MM.1S (cell line): Measurements from ENCODE around the gene SEMA3C.

Experiments
- DNase-seq: peaks from one replicate; pipeline ENCODE4 v3.0.0-alpha.2; 2015
- H2AFZ ChIP-seq: fragments of 300-600 bp; sonication (generic); 2 replicates; pipeline ENCODE4 v1.6.0; 2016; ENCODE audit warnings: antibody characterized with exemption, low read length
- H3F3A ChIP-seq: fragments of 300-600 bp; sonication (generic); 2 replicates; pipeline ENCODE4 v1.6.1; 2016; ENCODE audit warnings: mild to moderate bottlenecking, antibody characterized with exemption, low read length, moderate library complexity, mixed read lengths; ENCODE audit not compliant: insufficient read depth
- H3K27ac ChIP-seq: fragments of 300-600 bp; sonication (generic); 2 replicates; pipeline ENCODE4 v1.5.1; 2016; ENCODE audit warnings: mild to moderate bottlenecking, low read length
- H3K27me3 ChIP-seq: fragments of 300-600 bp; sonication (generic); replicated peaks from 2 replicates; pipeline ENCODE4 v1.6.0; 2016; ENCODE audit warnings: low read length; ENCODE audit not compliant: insufficient read depth
- H3K36me3 ChIP-seq: fragments of 300-600 bp; sonication (generic); replicated peaks from 2 replicates; pipeline ENCODE4 v1.6.1; 2016; ENCODE audit warnings: mild to moderate bottlenecking, low read length, mixed read lengths; ENCODE audit not compliant: insufficient read depth
- H3K4me1 ChIP-seq: fragments of 300-600 bp; sonication (generic); 2 replicates; pipeline ENCODE4 v1.6.1; 2016; ENCODE audit warnings: low read length, mixed read lengths
- H3K4me2 ChIP-seq: fragments of 300-600 bp; sonication (generic); 2 replicates; pipeline ENCODE4 v1.6.0; 2016; ENCODE audit warnings: low read depth, low read length
- H3K4me3 ChIP-seq: fragments of 300-600 bp; sonication (generic); 2 replicates; pipeline ENCODE4 v1.5.1; 2016; ENCODE audit warnings: low read length, mixed read lengths
- H3K79me2 ChIP-seq: fragments of 300-600 bp; sonication (generic); 2 replicates; pipeline ENCODE4 v1.6.1; 2016; ENCODE audit warnings: mixed run types, low read length, mixed read lengths
- H3K9ac ChIP-seq: fragments of 300-600 bp; sonication (generic); 2 replicates; pipeline ENCODE4 v1.6.1; 2016; ENCODE audit warnings: low read length, mixed read lengths
- H3K9me2 ChIP-seq: fragments of 300-600 bp; sonication (generic); replicated peaks from 2 replicates; pipeline ENCODE4 v1.6.1; 2016; ENCODE audit warnings: mild to moderate bottlenecking, low read length, mixed read lengths; ENCODE audit not compliant: insufficient read depth
- H3K9me3 ChIP-seq: fragments of 300-600 bp; sonication (generic); replicated peaks from 2 replicates; pipeline ENCODE4 v1.6.1; 2016; ENCODE audit warnings: mild to moderate bottlenecking, low read length, mixed read lengths; ENCODE audit not compliant: insufficient read depth
- H4K20me1 ChIP-seq: fragments of 300-600 bp; sonication (generic); 2 replicates; pipeline ENCODE4 v1.6.1; 2016; ENCODE audit warnings: mild to moderate bottlenecking, low read length, moderate library complexity, mixed read lengths; ENCODE audit not compliant: insufficient read depth
- CTCF ChIP-seq: fragments of 300-600 bp; sonication (generic); IDR thresholded peaks from 2 replicates; pipeline ENCODE4 v1.5.1; 2016; ENCODE audit warnings: antibody characterized with exemption, low read length, mixed read lengths
- EZH2 ChIP-seq: fragments of 300-600 bp; sonication (generic); optimal IDR thresholded peaks from 2 replicates; pipeline ENCODE3; 2017; ENCODE audit warnings: low read depth, mild to moderate bottlenecking, antibody characterized with exemption, low read length, mixed read lengths
- EZH2phosphoT487 ChIP-seq: fragments of 300-600 bp; sonication (generic); IDR thresholded peaks from 2 replicates; pipeline ENCODE4 v1.6.1; 2018; ENCODE audit warnings: antibody characterized with exemption, low read length

The SEMA3C gene

GRCh38 chr7:80766724-80767123 is 152.1 kb downstream of the SEMA3C start:
- no peak overlapping the region for H2AFZ ChIP-seq

GRCh38 chr7:80764132-80764531 is 154.7 kb downstream of the SEMA3C start:
- Histone ChIP-seq H3K27ac (no peak overlapping the region), H3K4me3 (no peak overlapping the region), H3K36me3 (no peaks in the 10 kb centered on the region), H4K20me1 (no peaks in the 10 kb centered on the region), H3F3A (no peaks in the 10 kb centered on the region), H2AFZ (no peak overlapping the region), H3K4me1 (no peaks in the 10 kb centered on the region), H3K9me3 (no peaks in the 10 kb centered on the region), H3K9me2 (0 out of 2 replicates have a peak, but pooled peaks cover 3% of the 10 kb centered on the region), H3K4me2 (no peak overlapping the region), H3K79me2 (no peaks in the 10 kb centered on the region), H3K9ac (no peak overlapping the region), H3K27me3 (no peaks in the 10 kb centered on the region)
- TF ChIP-seq EZH2 (no peak), EZH2phosphoT487 (no peak), CTCF (no peak)
- DNase-seq: no peak

More at GRCh38 chr7:80766724-80767123, 152.1 kb downstream of the SEMA3C start:
- H3K9me2 ChIP-seq: 0 out of 2 replicates have a peak, but pooled peaks cover 3% of the 10 kb centered on the region
- no peak for DNase-seq
- H4K20me1 ChIP-seq: no peaks in the 10 kb centered on the region
- no peaks in the 10 kb centered on the region for H3K79me2 ChIP-seq
- H3F3A ChIP-seq: peaks cover 9% of the 10 kb centered on the region
- no peak overlapping the region for H3K9ac ChIP-seq
- H3K27me3 ChIP-seq: no peaks in the 10 kb centered on the region
- H3K36me3 ChIP-seq: no peaks in the 10 kb centered on the region
- H3K27ac ChIP-seq: no peak overlapping the region
- H3K4me1 ChIP-seq: peaks cover 16% of the 10 kb centered on the region
- no peak for TF ChIP-seq EZH2phosphoT487
- no peak overlapping the region for H3K4me2 ChIP-seq
- no peaks in the 10 kb centered on the region for H3K9me3 ChIP-seq
- H3K4me3 ChIP-seq: no peak overlapping the region

- Histone ChIP-seq H3K4me3 (no peak overlapping the region), H3K9ac (no peak overlapping the region), H4K20me1 (no peaks in the 10 kb centered on the region), H3K9me3 (no peaks in the 10 kb centered on the region), H3K27ac (no peak overlapping the region), H3K9me2 (0 out of 2 replicates have a peak, but pooled peaks cover 3% of the 10 kb centered on the region), H3K4me2 (no peak overlapping the region), H3K79me2 (no peaks in the 10 kb centered on the region), H3K36me3 (no peaks in the 10 kb centered on the region), H3K4me1 (no peaks in the 10 kb centered on the region), H3F3A (no peaks in the 10 kb centered on the region), H2AFZ (no peak overlapping the region), H3K27me3 (no peaks in the 10 kb centered on the region)
- TF ChIP-seq CTCF (no peak), EZH2 (no peak), EZH2phosphoT487 (no peak)
- DNase-seq: no peak
Measured at GRCh38 chr7:80763704-80764103, 155.1 kb downstream of the SEMA3C start.

GRCh38 chr7:80763289-80763688 is 155.6 kb downstream of the SEMA3C start:
- Histone ChIP-seq H4K20me1 (no peaks in the 10 kb centered on the region), H3K9me2 (0 out of 2 replicates have a peak, but pooled peaks cover 3% of the 10 kb centered on the region), H2AFZ (no peak overlapping the region), H3K9me3 (no peaks in the 10 kb centered on the region), H3K79me2 (no peaks in the 10 kb centered on the region), H3K9ac (no peak overlapping the region), H3F3A (no peaks in the 10 kb centered on the region), H3K4me2 (no peak overlapping the region), H3K27ac (no peak overlapping the region), H3K4me1 (no peaks in the 10 kb centered on the region), H3K36me3 (no peaks in the 10 kb centered on the region), H3K4me3 (no peak overlapping the region), H3K27me3 (no peaks in the 10 kb centered on the region)
- TF ChIP-seq EZH2 (no peak), CTCF (no peak), EZH2phosphoT487 (no peak)
- DNase-seq: no peak
